Stimulated activated CD8-positive, alpha-beta memory T cell treated with anti-CD3 and anti-CD28 coated beads, Interleukin-4, amount 100 ng/mL, for 4 hours (primary cell): ENCODE measurements around the gene BTN3A1.
"Not testable (repeated sequence)": the region's sequence is repeated elsewhere in the genome, so short reads cannot be mapped to it uniquely, and the experiment has no call there.

Source experiments
- DNase-seq, 2 donors: peaks; one replicate each; pipeline ENCODE4 v3.0.0-alpha.2; 2020; ENCODE audit warnings: low read depth in 2 of 2, low spot score in 1 of 2

BTN3A1 gene

GRCh38 chr6:26401987-26402658 is at the start of gene BTN3A1:
Gene BTN3A1 (plus strand): TSS chr6:26402275. CDS start chr6:26405564, 3,289 bp downstream.
- DNase-seq, result peak; percentile 37 to 40

- no peak for DNase-seq
Measured at GRCh38 chr6:26352315-26352714, 49.8 kb upstream of the BTN3A1 start.

- no peak for DNase-seq
Measured at GRCh38 chr6:26354162-26354561, 47.9 kb upstream of the BTN3A1 start.

GRCh38 chr6:26355366-26355765 is 46.7 kb upstream of the BTN3A1 start:
- DNase-seq, result no peak

GRCh38 chr6:26357543-26357942 is 44.5 kb upstream of the BTN3A1 start:
- not testable (repeated sequence) for DNase-seq

GRCh38 chr6:26358511-26358981 is 43.5 kb upstream of the BTN3A1 start:
- no peak for DNase-seq

- DNase-seq, result no peak
Measured at GRCh38 chr6:26359765-26360164, 42.3 kb upstream of the BTN3A1 start.

GRCh38 chr6:26360451-26361416 is 41.3 kb upstream of the BTN3A1 start:
- no peak for DNase-seq

- DNase-seq, result no peak
Measured at GRCh38 chr6:26361544-26361943, 40.5 kb upstream of the BTN3A1 start.

GRCh38 chr6:26362093-26362835 is 39.8 kb upstream of the BTN3A1 start:
- DNase-seq, result no peak

GRCh38 chr6:26362836-26363220 is 39.2 kb upstream of the BTN3A1 start:
- DNase-seq, result no peak

- DNase-seq, result no peak
Measured at GRCh38 chr6:26363882-26364701, 38.0 kb upstream of the BTN3A1 start.

GRCh38 chr6:26365633-26365995 is 36.5 kb upstream of the BTN3A1 start:
- DNase-seq, result no peak

GRCh38 chr6:26366504-26366903 is 35.6 kb upstream of the BTN3A1 start:
- no peak for DNase-seq

GRCh38 chr6:26367114-26367513 is 35.0 kb upstream of the BTN3A1 start:
- DNase-seq, result no peak

- not testable (repeated sequence) for DNase-seq
Measured at GRCh38 chr6:26371813-26372212, 30.3 kb upstream of the BTN3A1 start.

- no peak for DNase-seq
Measured at GRCh38 chr6:26372308-26373144, 29.5 kb upstream of the BTN3A1 start.

- DNase-seq, result no peak
Measured at GRCh38 chr6:26375270-26375669, 26.8 kb upstream of the BTN3A1 start.

GRCh38 chr6:26377719-26378118 is 24.4 kb upstream of the BTN3A1 start:
- DNase-seq, result no peak

- not testable (repeated sequence) for DNase-seq
Measured at GRCh38 chr6:26378143-26378542, 23.9 kb upstream of the BTN3A1 start.
